Activated CD4-positive, alpha-beta T cell treated with anti-CD3 and anti-CD28 coated beads, Interleukin-2, amount 10 ng/mL, durations not matched to agents 7 days and 5 days (primary cell): Measurements from ENCODE around the gene EVA1C. TPM values are rescaled to one million over a fixed set of nuclear protein-coding genes. Genes with fewer than 3 reads are reported as not detected.
"Not testable (repeated sequence)": the region's sequence is repeated elsewhere in the genome, so short reads cannot be mapped to it uniquely, and the experiment has no call there.

Experiments
- CTCF ChIA-PET: fragments of 350-600 bp; sonication (Branson Sonifier 250); formaldehyde crosslinking; loops from one replicate; lab custom pipeline; 2021; ENCODE audit warnings: antibody characterized with exemption; lab: Charles Lee
- POLR2A ChIA-PET: fragments of 350-600 bp; sonication (Branson Sonifier 250); formaldehyde crosslinking; loops from one replicate; lab custom pipeline; 2021; ENCODE audit warnings: antibody characterized with exemption; lab: Charles Lee
- DNase-seq: peaks from one replicate; pipeline ENCODE4 v3.0.0-alpha.2; 2020
- H3K27ac Mint-ChIP-seq: one replicate; pipeline ENCODE4 v1.8.0; 2021; ENCODE audit warnings: mild to moderate bottlenecking, moderate library complexity, mixed read lengths
- H3K27me3 Mint-ChIP-seq: one replicate; pipeline ENCODE4 v1.8.0; 2021; ENCODE audit warnings: mixed read lengths
- H3K36me3 Mint-ChIP-seq: one replicate; pipeline ENCODE4 v1.8.0; 2021; ENCODE audit warnings: low read depth, mixed read lengths
- H3K4me1 Mint-ChIP-seq: one replicate; pipeline ENCODE4 v1.8.0; 2021; ENCODE audit warnings: mixed read lengths
- H3K4me3 Mint-ChIP-seq: one replicate; pipeline ENCODE4 v1.8.0; 2021; ENCODE audit warnings: mild to moderate bottlenecking, moderate library complexity, mixed read lengths
- H3K9me3 Mint-ChIP-seq: one replicate; pipeline ENCODE4 v1.8.0; 2021; ENCODE audit warnings: mixed read lengths
- total RNA-seq, 2 experiments: library from RNA; stranded (reverse); gene quantifications; one replicate each; pipeline ENCODE4 v1.2.3, GENCODE V29; 2021

Gene EVA1C
- total RNA-seq, 2 experiments from 2014 or later: 4.8 to 5.4 TPM

DNA sequence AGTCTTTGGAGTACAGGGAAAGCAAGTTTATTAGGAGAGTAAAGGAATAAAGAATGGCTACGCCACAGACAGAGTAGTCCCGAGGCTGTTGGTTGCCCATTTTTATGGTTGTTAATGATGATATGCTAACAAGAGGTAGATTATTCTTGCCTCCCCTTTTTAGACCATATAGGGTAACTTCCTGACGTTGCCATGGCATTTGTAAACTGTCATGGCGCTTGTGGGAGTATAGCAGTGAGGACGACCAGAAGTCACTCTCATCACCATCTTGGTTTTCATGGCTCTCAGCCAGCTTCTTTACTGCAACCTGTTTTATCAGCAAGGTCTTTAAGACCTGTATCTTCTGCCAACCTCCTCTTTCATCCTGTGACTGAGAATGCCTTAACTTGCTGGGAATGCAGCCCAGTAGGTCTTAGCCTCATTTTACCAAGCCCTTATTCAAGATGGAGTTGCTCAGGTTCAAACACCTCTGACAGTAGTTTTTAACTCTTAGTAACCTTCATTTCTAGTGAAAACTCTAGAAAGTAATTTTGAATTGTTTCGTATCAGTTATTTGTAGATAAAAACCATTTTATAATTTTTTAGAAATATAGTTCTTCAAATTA lies 146.6 kb downstream of the EVA1C start:
- no peak for DNase-seq
- H3K4me3 Mint-ChIP-seq: no peak overlapping the region
- H3K4me1 Mint-ChIP-seq: peaks cover 6% of the 10 kb centered on the region
- H3K27ac Mint-ChIP-seq: no peak overlapping the region
- no peaks in the 10 kb centered on the region for H3K27me3 Mint-ChIP-seq
- H3K9me3 Mint-ChIP-seq: no peaks in the 10 kb centered on the region
- POLR2A ChIA-PET: no interaction called here
- H3K36me3 Mint-ChIP-seq: no peaks in the 10 kb centered on the region
- CTCF ChIA-PET: no interaction called here

- peaks cover 6% of the 10 kb centered on the region for H3K4me1 Mint-ChIP-seq
- peaks cover 4% of the 10 kb centered on the region for H3K36me3 Mint-ChIP-seq
- no peak for DNase-seq
- CTCF ChIA-PET: interaction anchor here (1.0 to 1.4 kb wide), 2 partner anchors 8 to 157 kb away, joined by 3 read pairs; no protein-coding TSS in a partner anchor
- no peak overlapping the region for H3K4me3 Mint-ChIP-seq
- H3K27ac Mint-ChIP-seq: no peak overlapping the region
- H3K27me3 Mint-ChIP-seq: no peaks in the 10 kb centered on the region
- peaks cover 9% of the 10 kb centered on the region for H3K9me3 Mint-ChIP-seq
- POLR2A ChIA-PET: no interaction called here
Measured at GRCh38 chr21:32560896-32561295, 148.4 kb downstream of the EVA1C start.

- H3K27me3 Mint-ChIP-seq, H3K9me3 Mint-ChIP-seq, H3K4me3 Mint-ChIP-seq, CTCF ChIA-PET, H3K27ac Mint-ChIP-seq, H3K36me3 Mint-ChIP-seq, DNase-seq, H3K4me1 Mint-ChIP-seq, POLR2A ChIA-PET: not testable (repeated sequence)
Measured at GRCh38 chr21:32561476-32561875, 149.0 kb downstream of the EVA1C start.

DNA sequence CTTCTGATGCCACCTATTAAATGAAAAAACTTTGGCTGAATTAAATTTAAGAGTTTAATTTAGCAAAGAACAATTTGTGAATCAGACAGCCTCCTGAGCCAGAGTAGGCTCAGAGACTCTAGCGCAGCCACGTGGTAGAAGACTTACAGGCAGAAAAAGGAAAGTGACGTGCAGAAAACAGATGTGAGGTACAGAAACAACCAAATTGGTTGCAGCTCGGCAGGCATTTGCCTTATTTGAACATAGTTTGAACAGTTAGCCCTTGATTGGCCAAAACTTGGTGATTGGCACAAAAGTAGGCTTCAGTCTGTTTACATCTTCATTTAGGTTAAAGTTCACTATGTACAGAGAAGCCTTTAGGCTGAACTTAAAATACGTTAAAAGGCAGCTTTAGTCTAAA lies 149.9 kb downstream of the EVA1C start:
- peaks cover 3% of the 10 kb centered on the region for H3K27me3 Mint-ChIP-seq
- H3K36me3 Mint-ChIP-seq: peaks cover 4% of the 10 kb centered on the region
- peaks cover 6% of the 10 kb centered on the region for H3K4me1 Mint-ChIP-seq
- peaks cover 9% of the 10 kb centered on the region for H3K9me3 Mint-ChIP-seq
- POLR2A ChIA-PET: no interaction called here
- H3K27ac Mint-ChIP-seq: no peak overlapping the region
- CTCF ChIA-PET: no interaction called here
- H3K4me3 Mint-ChIP-seq: no peak overlapping the region
- DNase-seq: peak; percentile 29

- peaks cover 3% of the 10 kb centered on the region for H3K27me3 Mint-ChIP-seq
- ChIA-PET POLR2A (no interaction called here), CTCF (no interaction called here)
- peaks cover 4% of the 10 kb centered on the region for H3K36me3 Mint-ChIP-seq
- no peak overlapping the region for H3K27ac Mint-ChIP-seq
- H3K9me3 Mint-ChIP-seq: peaks cover 9% of the 10 kb centered on the region
- H3K4me3 Mint-ChIP-seq: no peak overlapping the region
- no peak for DNase-seq
- peaks cover 5% of the 10 kb centered on the region for H3K4me1 Mint-ChIP-seq
Measured at GRCh38 chr21:32562915-32563314, 150.4 kb downstream of the EVA1C start.

Other genes starting within 250 kb of the EVA1C start
- gene MIS18A, start 133.7 kb upstream of the EVA1C start, total RNA-seq: 10 to 100 TPM; 18.6 to 19.6 TPM
- gene MRAP, start 113.9 kb upstream of the EVA1C start, total RNA-seq: not detected
- gene URB1, start 19.7 kb upstream of the EVA1C start, total RNA-seq: 10 to 100 TPM; 16.3 to 16.9 TPM
- under 1 TPM; 0.71 to 0.72 TPM for gene TCP10L, start 172.8 kb downstream of the EVA1C start, total RNA-seq
- 10 to 100 TPM; 32.6 to 40.2 TPM for gene CFAP298, start 199.7 kb downstream of the EVA1C start, total RNA-seq